NCI-H2196 treated with DMSO at 0.1 percent for 48 hours (cell line): ENCODE results near the gene RNF34.

Experiments used
- DNase-seq: peaks from one replicate; lab custom pipeline; 2025; ENCODE audit not compliant: unreplicated experiment; lab: John Stamatoyannopoulos, UW

The RNF34 gene

GRCh38 chr12:121465921-121466793 lies 66.2 kb downstream of the RNF34 start:
- DNase-seq: no peak

- DNase-seq: peak; percentile 60
Measured at GRCh38 chr12:121466794-121467637, 67.1 kb downstream of the RNF34 start.

- DNase-seq: no peak
Measured at GRCh38 chr12:121467638-121468498, 68.0 kb downstream of the RNF34 start.

- no peak for DNase-seq
Measured at GRCh38 chr12:121468499-121468801, 68.5 kb downstream of the RNF34 start.

- DNase-seq: no peak
Measured at GRCh38 chr12:121470751-121471150, 70.8 kb downstream of the RNF34 start.

GRCh38 chr12:121472150-121472905 lies 72.4 kb downstream of the RNF34 start:
- no peak for DNase-seq
